HG02763 (cell line): ENCODE measurements around the gene CMYA5.
"Not testable (repeated sequence)": the region's sequence is repeated elsewhere in the genome, so short reads cannot be mapped to it uniquely, and the experiment has no call there.

Experiments used
- ATAC-seq: cut with Tn5 transposase; IDR thresholded peaks from one replicate; pipeline ENCODE4 v1.9.1; 2021; ENCODE audit warnings: mild to moderate bottlenecking, moderate library complexity; ENCODE audit not compliant: unreplicated experiment

CMYA5 gene

DNA sequence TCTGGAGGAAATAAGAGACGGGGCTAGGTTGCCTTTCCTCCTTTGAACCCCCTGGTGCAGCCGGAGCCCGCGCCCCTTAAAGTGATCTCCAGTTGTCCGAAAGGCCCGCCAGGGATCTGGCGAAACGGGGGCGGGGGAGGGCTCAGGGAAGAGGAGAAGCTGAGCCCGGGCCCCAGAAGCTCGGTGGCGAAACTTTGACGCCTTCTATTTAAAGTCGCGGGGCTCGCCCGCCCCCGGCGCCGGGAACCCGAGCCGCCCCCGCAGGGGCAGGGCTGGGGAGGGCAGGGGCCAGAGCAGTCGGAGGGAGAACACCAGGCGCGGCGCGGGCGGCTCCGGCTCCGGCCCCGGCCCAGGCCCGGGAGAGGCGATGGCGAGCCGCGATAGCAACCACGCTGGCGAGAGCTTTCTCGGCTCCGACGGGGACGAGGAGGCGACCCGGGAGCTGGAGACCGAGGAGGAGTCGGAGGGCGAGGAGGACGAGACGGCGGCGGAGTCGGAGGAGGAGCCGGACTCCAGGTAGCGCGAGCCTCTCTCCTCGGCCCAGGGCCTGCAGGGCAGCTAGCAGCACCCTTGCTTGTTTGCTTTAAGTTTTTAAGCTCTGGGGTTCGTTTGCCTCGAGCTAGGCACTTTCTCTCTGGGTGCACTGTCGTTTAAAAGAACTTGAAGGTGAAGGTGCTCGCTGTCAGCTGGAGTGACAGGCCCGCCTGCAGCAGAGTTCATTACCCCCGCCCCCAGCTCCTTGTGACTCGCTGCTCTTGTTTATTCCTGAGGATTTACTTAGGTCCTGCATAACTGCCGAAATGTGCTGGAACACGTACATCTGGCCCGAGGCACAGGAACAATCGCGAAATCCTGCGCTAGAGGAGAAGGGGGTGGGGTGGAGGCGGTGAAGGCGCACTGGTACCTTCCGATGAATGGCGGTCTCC is at the start of gene CMYA5:
CMYA5 (plus strand) TSS at position 296 of the 926 bp plus-strand sequence; CDS start at position 368, 72 bp downstream.
- ATAC-seq: no peak

DNA sequence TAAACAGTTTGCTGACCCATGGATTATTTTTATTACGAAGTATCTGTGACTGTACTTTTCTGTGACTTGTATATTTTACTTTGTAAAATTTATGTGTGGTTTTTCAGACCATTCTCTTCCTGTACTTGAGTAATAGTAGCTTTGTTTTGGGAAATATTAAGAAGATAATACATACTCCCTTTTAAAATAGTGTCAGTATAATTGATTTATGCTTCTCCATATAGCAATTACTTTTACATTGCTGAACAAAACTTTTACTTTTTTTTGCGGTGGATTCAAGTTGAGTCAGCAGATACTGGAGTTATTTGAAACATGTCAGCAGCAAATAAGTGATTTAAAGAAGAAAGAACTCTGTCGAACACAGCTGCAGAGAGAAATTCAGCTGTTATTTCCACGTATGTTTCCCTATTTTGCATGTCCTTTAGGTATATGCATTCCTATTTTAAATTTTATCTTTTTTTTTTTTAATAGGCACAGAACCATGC is 49.0 kb upstream of the CMYA5 start:
- ATAC-seq: no peak

DNA sequence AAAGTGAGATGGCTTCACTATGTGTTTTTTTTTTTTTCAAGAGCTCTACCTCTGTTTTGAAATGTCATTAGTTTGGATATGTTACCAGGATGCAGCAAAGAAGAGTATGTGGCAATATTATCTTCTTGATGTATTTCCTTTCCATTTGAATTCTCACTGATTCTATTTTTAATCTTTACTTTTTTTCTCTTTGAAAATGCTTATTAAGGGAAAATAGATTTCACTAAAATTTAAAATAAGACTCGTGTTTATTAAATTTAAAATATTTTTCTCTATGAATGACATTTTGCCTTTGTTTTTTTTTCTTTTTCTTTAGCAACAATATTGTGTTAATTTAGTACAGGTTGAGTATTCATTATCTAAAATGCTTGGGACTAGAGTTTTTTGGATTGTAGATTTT is 48.2 kb upstream of the CMYA5 start:
- ATAC-seq: no peak

DNA sequence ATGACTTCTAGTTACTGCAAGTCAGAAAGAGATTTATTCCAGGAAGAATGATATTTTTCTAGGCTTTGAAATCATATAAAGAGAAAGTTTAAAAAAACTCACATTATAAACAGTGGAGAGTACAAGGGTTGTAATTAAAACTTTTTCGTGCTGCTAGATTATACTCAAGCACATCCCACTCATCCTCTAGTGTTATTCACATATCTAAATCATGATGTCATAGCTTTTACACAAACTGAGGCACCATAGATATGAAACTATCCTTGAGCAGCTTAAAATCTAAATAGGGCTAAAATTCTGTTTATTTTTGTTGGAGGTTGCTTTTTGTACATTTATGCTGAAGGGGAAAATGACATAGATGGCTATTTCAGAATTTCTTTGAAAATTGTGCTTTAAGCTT is 47.4 kb upstream of the CMYA5 start:
- ATAC-seq: no peak

DNA sequence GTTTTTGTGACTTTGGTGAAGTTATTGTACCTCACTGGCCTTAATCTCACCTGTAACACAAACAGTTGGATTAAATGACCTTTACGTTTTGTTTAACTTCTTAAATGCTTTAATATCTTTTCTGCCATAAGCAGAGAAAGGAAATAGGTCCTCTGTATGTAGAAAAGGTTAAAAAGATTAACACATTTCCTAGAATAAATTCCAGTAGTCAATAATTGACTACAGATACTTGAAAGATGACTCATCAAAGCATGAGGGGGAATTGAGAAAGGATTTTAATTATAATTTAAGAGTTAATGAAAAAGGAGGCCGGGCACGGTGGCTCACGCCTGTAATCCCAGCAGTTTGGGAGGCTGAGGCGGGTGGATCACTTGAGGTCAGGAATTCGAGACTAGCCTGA is 35.8 kb upstream of the CMYA5 start:
- ATAC-seq: no peak

DNA sequence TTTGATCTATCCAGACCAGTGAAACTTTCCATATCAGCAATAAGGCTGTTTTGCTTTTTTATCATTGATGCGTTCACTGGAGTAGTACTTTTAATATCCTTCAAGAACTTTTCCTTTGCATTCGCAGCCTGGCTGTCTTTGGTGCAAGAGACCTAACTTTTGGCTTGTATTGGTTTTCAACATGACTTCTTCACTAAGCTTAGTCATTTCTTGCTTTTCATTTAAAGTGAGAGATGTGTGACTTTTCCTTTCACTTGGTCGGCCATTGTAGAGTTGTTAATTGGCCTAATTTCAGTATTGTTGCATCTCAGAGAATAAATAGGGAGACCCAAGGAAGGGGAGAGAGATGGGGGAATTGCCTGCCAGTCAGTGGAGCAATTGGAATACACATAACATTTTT is 26.4 kb upstream of the CMYA5 start:
- ATAC-seq: no peak

DNA sequence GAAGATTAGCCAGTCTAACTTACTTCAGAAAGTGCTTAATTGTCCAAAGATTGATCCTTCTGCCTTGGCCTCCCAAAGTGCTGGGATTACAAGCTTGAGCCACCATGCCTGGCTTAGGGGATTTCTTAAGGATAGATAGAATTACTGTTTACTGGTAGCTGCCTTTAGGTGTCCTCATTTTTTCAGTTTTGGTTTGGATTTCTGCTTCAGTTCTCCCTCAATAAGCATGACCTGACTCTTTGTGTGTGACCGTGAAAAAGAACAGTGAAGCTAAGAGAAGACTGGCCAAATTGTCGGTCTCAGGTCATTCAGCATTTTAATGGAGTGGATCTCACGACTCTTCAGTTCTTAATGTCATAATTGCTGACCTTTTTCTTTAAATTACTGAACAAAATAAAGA is 22.9 kb upstream of the CMYA5 start:
- ATAC-seq: no peak

DNA sequence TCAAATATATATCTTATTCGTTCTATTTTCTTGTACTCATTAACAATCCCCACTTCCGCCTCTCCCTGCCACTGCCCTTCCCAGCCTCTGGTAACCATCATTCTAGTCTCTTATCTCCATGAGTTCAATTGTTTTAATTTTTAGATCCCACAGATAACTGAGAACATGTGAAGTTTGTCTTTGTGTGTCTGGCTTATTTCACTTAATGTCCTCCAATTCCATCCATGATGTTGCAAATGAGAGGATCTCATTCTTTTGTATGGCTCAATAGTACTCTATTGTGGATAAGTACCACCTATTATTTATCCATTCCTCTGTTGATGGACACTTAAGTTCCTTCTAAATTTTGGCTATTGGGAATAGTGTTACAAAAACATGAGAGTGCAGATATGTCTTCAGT is 17.2 kb upstream of the CMYA5 start:
- ATAC-seq: no peak

DNA sequence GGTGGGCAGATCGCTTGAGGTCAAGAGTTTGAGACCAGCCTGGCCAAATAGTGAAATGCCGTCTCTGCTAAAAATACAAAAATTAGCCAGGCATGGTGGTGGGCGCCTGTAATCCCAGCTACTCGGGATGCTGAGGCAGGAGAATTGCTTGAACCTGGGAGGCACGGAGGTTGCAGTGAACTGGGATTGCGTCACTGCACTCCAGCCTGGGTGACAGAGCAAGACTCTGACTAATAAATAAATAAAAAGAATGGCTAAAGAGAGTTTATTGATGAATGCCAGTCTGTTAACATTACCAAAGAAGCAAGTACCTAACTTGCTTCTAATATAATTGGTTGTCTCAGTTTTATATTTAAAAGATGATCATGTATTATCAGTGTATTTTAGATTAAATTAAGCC is 13.3 kb upstream of the CMYA5 start:
- ATAC-seq: not testable (repeated sequence)

DNA sequence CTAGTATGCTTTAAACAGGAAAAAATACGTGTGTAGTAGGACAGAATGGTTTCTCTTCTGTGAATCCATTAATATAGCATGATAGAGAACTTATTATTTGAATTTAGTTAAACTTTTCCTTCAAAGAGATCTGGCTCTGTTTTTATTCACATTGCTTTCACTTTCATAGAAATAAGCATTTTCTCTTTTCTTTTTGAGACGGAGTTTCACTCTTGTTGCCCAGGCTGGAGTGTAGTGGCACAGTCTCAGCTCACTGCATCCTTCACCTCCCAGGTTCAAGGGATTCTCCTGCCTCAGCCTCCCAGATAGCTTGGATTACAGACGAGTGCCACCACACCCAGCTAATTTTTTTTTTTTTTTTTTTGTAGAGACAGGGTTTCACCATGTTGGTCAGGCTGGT is 7.5 kb upstream of the CMYA5 start:
- not testable (repeated sequence) for ATAC-seq

DNA sequence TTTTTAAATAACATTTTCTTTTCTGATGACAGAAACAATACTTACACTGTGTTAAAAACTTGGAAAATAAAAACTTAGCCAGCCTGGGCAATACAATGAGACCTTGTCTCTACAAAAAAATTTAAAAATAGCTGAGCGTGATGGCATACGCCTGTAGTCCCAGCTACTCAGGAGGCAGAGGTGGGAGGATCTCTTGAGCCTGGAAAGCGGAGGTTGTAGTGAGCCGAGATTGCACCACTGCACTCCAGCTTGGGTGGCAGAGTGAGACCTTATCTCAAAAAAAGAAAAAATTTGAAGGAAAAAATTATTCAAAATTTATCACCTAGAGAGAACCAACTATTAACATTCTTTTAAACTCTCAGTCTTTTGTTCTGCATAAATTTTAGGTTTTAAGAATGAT is 4.9 kb upstream of the CMYA5 start:
- ATAC-seq: no peak

DNA sequence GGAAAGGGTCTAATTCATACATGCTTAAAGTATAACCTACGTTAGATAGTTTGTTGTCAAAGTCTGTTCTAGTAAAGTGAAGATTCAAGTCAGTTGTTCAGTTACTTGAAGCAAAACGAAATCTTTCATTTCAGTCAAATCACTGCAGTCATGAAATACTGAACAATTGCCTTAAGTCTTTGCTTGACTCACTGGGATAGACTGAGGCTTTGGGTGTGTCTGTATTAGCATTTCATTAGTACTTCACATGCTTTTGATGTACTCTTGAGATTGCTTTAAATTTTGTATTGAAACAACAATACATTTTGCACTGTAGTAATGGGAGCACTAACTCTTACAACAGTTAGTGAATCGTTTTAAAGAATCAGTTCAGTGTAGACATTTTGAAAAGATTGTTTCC is 4.0 kb upstream of the CMYA5 start:
- ATAC-seq: no peak

DNA sequence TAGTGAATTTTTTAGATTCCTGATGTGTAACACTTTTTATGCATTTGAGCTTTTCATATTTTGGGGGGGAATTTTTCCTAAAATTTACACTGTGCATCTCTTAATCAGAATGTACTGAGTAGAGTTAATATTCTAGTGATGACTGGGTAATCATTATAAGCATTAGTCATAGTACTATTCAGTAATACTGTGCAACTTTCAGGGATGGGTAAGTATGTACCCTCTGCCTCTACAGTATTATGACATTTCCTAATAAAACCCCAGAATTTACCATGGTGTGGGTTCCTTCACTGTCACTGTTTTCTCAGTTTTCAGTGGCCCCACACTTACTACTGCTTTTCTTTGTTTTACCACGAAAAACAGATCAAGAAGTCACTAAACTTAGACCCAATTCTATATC is 2.8 kb upstream of the CMYA5 start:
- ATAC-seq: no peak

DNA sequence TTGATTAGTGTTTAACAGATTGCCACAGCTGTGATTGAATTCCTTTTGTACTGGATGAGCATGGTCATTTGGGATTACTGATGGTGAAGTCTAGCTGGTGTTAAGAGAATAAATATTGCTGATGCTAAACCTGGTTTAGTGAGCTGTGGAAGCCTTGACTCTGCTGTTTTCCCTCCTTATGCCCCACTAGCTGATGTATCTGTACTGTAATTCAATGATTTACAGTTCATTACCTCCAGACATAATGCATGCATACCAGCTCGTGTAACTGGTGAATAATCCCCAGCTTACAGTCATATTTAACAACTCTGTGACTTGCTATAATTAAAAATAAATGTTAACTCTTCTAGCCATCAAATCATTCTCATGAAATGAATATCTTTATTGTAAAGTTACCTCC is 1.7 kb upstream of the CMYA5 start:
- ATAC-seq: no peak

DNA sequence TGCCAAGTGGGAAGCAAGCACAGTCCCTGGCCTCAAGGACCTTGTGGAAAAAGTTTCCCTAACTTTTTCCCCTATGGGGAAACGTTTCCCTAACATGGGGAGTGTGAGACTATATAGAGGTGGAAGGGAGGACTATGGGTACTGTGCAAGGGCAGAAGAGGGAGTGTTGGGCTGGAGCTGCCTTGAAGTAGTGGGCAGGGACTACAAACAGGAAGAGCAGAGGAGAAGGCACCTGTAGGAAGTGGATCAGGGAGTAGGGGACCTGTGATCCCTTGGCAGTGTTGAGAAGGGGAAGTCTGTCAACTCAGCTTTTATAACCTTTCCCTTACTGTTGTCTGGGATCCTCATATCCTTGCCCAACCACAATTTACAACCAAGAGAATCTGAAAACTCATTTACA is 1.4 kb downstream of the CMYA5 start:
- ATAC-seq: no peak

DNA sequence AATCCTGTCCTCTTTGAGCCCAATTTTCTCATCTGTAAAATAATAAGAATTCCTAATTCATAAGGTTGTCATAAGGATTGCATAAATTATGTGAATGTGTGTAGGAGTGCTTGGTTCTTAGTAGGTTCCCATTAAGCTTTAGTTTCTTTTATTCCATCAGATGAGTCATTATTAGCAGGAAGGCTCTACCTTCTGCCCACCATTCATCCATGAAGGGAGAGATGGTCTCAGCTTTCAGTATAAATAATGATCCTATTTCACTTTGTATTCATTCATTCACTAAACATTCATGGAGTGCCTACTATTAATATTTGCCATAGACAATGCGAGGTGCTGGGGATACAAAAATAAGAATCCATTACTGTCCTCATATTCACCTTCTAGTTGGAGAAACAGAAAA is 3.0 kb downstream of the CMYA5 start:
- ATAC-seq: no peak

DNA sequence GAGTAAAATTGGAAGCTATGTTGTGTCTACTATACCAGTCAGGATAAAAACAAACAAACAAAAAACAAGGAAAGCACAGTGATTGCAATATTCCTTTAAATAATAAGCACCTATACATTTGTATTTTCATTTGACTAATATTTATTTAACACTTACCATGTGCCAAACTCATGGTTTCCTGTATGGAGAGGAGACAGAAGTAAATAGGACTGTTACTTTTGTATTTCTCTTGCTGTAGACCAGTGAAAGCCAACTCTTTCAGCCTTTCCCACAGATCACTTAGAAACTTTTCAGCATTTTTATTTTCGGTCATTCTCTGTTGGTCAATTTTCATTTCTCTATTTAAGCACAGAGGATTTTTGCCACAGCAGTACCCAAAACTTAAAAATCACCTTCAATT is 4.5 kb downstream of the CMYA5 start:
- no peak for ATAC-seq

DNA sequence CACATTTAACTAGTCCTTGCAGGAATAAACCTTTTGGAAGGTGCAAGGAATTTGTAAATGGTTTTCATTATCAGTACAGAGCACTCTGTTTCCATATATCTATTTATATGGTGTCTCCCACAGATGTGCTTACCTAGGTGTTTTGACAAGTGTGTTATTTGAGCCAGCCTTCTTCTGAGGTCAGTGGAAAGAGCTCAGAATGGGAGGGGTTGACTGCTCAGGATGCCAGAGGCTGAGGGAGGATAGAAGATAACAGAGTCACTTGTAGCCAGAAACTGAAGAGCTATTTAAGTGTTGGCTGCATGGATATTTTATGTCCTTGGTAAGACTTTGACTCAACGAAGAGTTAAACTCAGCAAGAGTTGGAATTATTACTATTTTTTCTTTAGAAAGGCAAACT is 5.0 kb downstream of the CMYA5 start:
- ATAC-seq: no peak

DNA sequence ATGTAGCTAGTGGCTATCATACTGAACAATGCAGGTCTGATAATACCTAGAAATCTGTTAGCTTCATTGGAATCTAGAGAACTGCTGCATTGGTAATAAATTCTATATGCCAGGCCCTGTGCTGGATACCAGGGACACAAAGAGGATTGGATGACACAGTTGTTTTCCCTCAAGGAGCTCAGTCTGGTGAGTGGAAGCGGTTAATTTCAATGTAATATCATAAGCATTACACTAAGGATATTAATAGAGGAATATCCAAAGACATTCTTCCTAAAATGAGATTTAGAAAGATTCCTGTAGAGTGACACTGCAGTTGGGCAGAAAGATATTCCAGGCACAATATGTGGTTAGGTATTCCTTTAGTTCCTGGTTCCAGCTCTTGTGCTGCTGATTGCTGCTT is 5.9 kb downstream of the CMYA5 start:
- no peak for ATAC-seq

DNA sequence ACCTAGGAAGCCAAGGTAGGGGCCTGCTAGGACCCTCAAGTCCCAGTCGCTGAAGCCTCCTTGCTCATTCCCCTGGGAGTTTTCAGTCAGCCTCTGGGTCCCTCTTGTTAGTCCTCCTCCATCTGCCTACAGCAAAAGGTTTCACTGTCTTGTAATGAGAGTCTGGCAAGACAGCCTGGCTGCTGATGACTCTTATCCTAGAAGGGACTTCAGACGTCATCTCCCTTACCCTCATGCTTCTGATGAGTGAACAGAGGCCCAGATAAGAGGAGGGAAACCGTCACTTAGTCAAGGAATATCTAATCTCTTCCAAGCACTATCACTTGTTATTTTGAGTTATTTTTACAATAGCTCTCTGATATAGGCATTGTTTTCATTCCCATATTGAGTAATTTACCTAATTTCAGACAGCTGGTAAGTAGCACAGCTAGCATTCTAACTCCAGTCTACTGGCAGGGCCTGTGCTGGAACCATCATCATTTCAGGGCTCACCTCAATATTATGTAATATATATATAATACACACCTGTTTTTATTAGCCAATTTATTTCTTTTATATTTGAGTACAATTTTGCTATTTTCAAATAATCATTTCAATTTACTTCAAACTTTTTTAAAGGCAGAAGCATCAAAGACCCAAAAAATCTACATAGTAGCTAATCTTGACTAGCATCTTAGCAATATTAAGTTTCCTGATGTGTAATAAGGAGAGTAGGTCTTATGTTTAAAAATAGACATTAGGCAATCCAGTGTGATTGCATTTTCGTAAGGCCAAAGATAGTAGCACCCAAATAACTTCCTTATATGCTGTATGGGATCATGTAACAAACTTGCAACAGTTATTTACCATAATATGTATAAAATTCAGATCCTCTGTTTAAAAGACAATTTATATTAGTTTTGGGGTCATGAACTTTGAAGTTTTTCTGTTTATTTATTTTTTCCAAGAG is 7.9 kb downstream of the CMYA5 start:
- ATAC-seq: no peak

DNA sequence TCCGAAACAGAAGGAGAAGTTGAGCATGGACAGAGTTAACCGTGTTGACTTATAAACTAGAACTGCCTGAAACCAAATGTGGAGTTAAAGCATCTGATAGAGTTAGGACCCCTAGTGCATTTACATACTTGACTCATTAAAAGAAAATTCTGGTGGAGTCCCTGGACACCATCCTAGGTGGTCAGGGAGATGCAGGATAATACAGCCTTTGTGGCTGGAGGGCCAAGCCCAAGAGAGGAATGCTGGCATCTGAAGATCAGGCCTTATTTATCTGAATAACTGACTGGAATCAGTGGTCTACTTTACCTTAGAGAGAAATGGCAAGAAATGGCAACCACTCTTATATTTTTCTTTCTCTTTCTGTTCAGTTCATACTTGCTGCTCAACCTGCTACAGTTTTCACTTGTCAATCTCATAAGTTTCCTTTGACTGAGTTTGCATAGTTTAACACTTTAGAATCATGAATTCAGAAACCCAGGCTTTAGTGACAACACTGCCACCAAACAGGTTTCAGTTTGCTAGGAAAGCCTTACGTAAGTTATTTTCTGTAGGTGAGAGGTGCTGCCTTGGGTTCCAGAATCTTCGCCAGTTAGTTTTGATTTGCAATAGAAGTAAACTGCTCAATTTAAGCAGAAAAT is 10.2 kb downstream of the CMYA5 start:
- ATAC-seq: peak; percentile 93
